SU-DHL-6 (cell line): Measurements from ENCODE around the gene FXYD4.

Experiments
- H2AFZ ChIP-seq: fragments of 200-600 bp; sonication (generic); 2 replicates; pipeline ENCODE4 v1.6.1; 2014; ENCODE audit warnings: low read depth, mild to moderate bottlenecking, moderate library complexity, mixed read lengths, antibody characterized with exemption, low read length; ENCODE audit not compliant: severe bottlenecking
- H3F3A ChIP-seq: fragments of 200-600 bp; shearing (Covaris generic); 2 replicates; pipeline ENCODE4 v1.6.0; 2016; ENCODE audit warnings: antibody characterized with exemption, mild to moderate bottlenecking; ENCODE audit not compliant: insufficient read depth
- H3K27ac ChIP-seq: fragments of 200-600 bp; sonication (generic); 2 replicates; pipeline ENCODE4 v1.5.1; 2016; ENCODE audit warnings: low read depth, mild to moderate bottlenecking, low read length, moderate library complexity, mixed read lengths
- H3K27me3 ChIP-seq: fragments of 200-600 bp; sonication (generic), shearing (Covaris generic); 2 replicates; pipeline ENCODE4 v1.6.0; 2014; ENCODE audit warnings: mild to moderate bottlenecking, low read length
- H3K36me3 ChIP-seq: fragments of 200-600 bp; sonication (generic); 2 replicates; pipeline ENCODE4 v1.6.1; 2014; ENCODE audit warnings: mild to moderate bottlenecking, low read length, mixed read lengths
- H3K4me2 ChIP-seq: fragments of 300-600, 200-600 bp; shearing (Covaris generic), sonication (generic); 2 replicates; pipeline ENCODE4 v1.6.0; 2014; ENCODE audit warnings: low read length, low read depth, mild to moderate bottlenecking; ENCODE audit not compliant: poor library complexity, severe bottlenecking
- H3K4me3 ChIP-seq: fragments of 200-600 bp; sonication (generic); 2 replicates; pipeline ENCODE4 v1.5.1; 2014; ENCODE audit warnings: antibody characterized with exemption, low read length, mild to moderate bottlenecking, mixed read lengths; ENCODE audit not compliant: insufficient read depth, poor library complexity, severe bottlenecking
- H3K79me2 ChIP-seq: fragments of 200-600 bp; sonication (generic); 2 replicates; pipeline ENCODE4 v1.6.1; 2014; ENCODE audit warnings: mild to moderate bottlenecking, low read length, moderate library complexity; ENCODE audit not compliant: insufficient read depth
- H3K9ac ChIP-seq: fragments of 200-600 bp; sonication (generic); 2 replicates; pipeline ENCODE4 v1.7.0; 2014; ENCODE audit warnings: mild to moderate bottlenecking, low read length
- H3K9me2 ChIP-seq: fragments of 200-600 bp; sonication (generic); replicated peaks from 2 replicates; pipeline ENCODE4 v1.6.1; 2014; ENCODE audit warnings: low read length; ENCODE audit not compliant: insufficient read depth
- H3K9me3 ChIP-seq: fragments of 200-600 bp; sonication (generic); 2 replicates; pipeline ENCODE4 v1.6.1; 2014; ENCODE audit warnings: low read length, mixed read lengths; ENCODE audit not compliant: insufficient read depth
- H4K20me1 ChIP-seq: fragments of 200-600 bp; sonication (generic); 2 replicates; pipeline ENCODE4 v1.6.1; 2014; ENCODE audit warnings: low read depth, mild to moderate bottlenecking, antibody characterized with exemption, low read length, moderate library complexity, mixed read lengths
- CTCF ChIP-seq: fragments of 200-600 bp; sonication (generic); IDR thresholded peaks from one replicate; pipeline ENCODE4 v1.5.1; 2017; ENCODE audit warnings: antibody characterized with exemption, mild to moderate bottlenecking, low read length, moderate library complexity; ENCODE audit not compliant: insufficient read depth, poor library complexity, severe bottlenecking
- EZH2phosphoT487 ChIP-seq: fragments of 200-600 bp; sonication (generic), shearing (Covaris generic); conservative IDR thresholded peaks from 2 replicates; pipeline ENCODE4 v1.6.1; 2018; ENCODE audit warnings: mild to moderate bottlenecking, antibody characterized with exemption, low read length, moderate library complexity, mixed read lengths

The FXYD4 gene

GRCh38 chr10:43347997-43348396 is 23.4 kb upstream of the FXYD4 start:
- H3K9ac ChIP-seq = no peak overlapping the region
- no peak overlapping the region for H3K27ac ChIP-seq
- no peak overlapping the region for H3K4me3 ChIP-seq
- H3F3A ChIP-seq = no peaks in the 10 kb centered on the region
- TF ChIP-seq CTCF = no peak
- TF ChIP-seq EZH2phosphoT487 = no peak
- no peaks in the 10 kb centered on the region for H3K9me3 ChIP-seq
- no peaks in the 10 kb centered on the region for H3K79me2 ChIP-seq
- H3K27me3 ChIP-seq = no peaks in the 10 kb centered on the region
- no peaks in the 10 kb centered on the region for H3K9me2 ChIP-seq
- no peak overlapping the region for H3K4me2 ChIP-seq
- H4K20me1 ChIP-seq = no peaks in the 10 kb centered on the region
- H3K36me3 ChIP-seq = no peaks in the 10 kb centered on the region
- peak overlapping the region; percentile 96 for H2AFZ ChIP-seq

- no peaks in the 10 kb centered on the region for H3F3A ChIP-seq
Measured at GRCh38 chr10:43348511-43349312, 22.7 kb upstream of the FXYD4 start.

GRCh38 chr10:43350156-43350555 is 21.3 kb upstream of the FXYD4 start:
- Histone ChIP-seq H3K9me3 (no peaks in the 10 kb centered on the region), H3K36me3 (no peaks in the 10 kb centered on the region), H2AFZ (no peak overlapping the region), H3K9me2 (no peaks in the 10 kb centered on the region), H3K79me2 (no peaks in the 10 kb centered on the region), H4K20me1 (no peaks in the 10 kb centered on the region), H3K4me3 (no peak overlapping the region), H3K27ac (no peak overlapping the region), H3K4me2 (no peak overlapping the region), H3F3A (no peaks in the 10 kb centered on the region), H3K9ac (no peak overlapping the region), H3K27me3 (no peaks in the 10 kb centered on the region)
- TF ChIP-seq CTCF = no peak
- TF ChIP-seq EZH2phosphoT487 = no peak

More at GRCh38 chr10:43348511-43349312, 22.7 kb upstream of the FXYD4 start:
- Histone ChIP-seq H3K9me3 (no peaks in the 10 kb centered on the region), H2AFZ (peak overlapping the region; percentile 96), H3K4me2 (no peak overlapping the region), H3K9ac (no peak overlapping the region), H3K36me3 (no peaks in the 10 kb centered on the region), H4K20me1 (no peaks in the 10 kb centered on the region), H3K9me2 (no peaks in the 10 kb centered on the region), H3K27me3 (no peaks in the 10 kb centered on the region), H3K4me3 (no peak overlapping the region), H3K27ac (no peak overlapping the region), H3K79me2 (no peaks in the 10 kb centered on the region)
- TF ChIP-seq CTCF (peak; percentile 96), EZH2phosphoT487 (no peak)
